ENCODE data around the gene DNHD1. TPM values are rescaled to one million over a fixed set of nuclear protein-coding genes. Genes with fewer than 3 reads are reported as not detected.

Gene DNHD1
- total RNA-seq, 1 donor from 2014 or later, result 26.1 TPM

GRCh38 chr11:6523253-6523652 is 26.2 kb downstream of the DNHD1 start:
- intact Hi-C loops (cut with micrococcal nuclease), result no loop called here

- intact Hi-C loops (cut with micrococcal nuclease), result loop anchor here (2.0 kb wide), 1 partner anchor 46 kb away; the partner anchor contains the start of genes ARFIP2 and TIMM10B
These were observed 29.5 kb downstream of the DNHD1 start for GRCh38 chr11:6526411-6527135.

GRCh38 chr11:6529266-6529665 is 32.2 kb downstream of the DNHD1 start:
- intact Hi-C loops (cut with micrococcal nuclease), result no loop called here

- intact Hi-C loops (cut with micrococcal nuclease), result loop anchor here (1.0 kb wide), 7 partner anchors 72 to 226 kb away; partner anchors contain the start of genes ILK, MRPL17, RRP8 and TAF10
These were observed 33.8 kb downstream of the DNHD1 start for GRCh38 chr11:6530848-6531247.

- intact Hi-C loops (cut with micrococcal nuclease), result loop anchor here (1.0 kb wide), 7 partner anchors 72 to 226 kb away; partner anchors contain the start of genes ILK, MRPL17, RRP8 and TAF10
These were observed 34.2 kb downstream of the DNHD1 start for GRCh38 chr11:6531267-6531752.

GRCh38 chr11:6538456-6538855 is 41.4 kb downstream of the DNHD1 start:
- intact Hi-C loops (cut with micrococcal nuclease), result no loop called here

GRCh38 chr11:6538945-6539344 is 41.9 kb downstream of the DNHD1 start:
- intact Hi-C loops (cut with micrococcal nuclease), result no loop called here

GRCh38 chr11:6539748-6540268 is 42.7 kb downstream of the DNHD1 start:
- intact Hi-C loops (cut with micrococcal nuclease), result no loop called here

GRCh38 chr11:6541356-6541755 is 44.3 kb downstream of the DNHD1 start:
- intact Hi-C loops (cut with micrococcal nuclease), result no loop called here

GRCh38 chr11:6542727-6543126 is 45.6 kb downstream of the DNHD1 start:
- intact Hi-C loops (cut with micrococcal nuclease), result no loop called here

- intact Hi-C loops (cut with micrococcal nuclease), result no loop called here
These were observed 48.1 kb downstream of the DNHD1 start for GRCh38 chr11:6544921-6545850.

GRCh38 chr11:6545917-6546605 is 49.0 kb downstream of the DNHD1 start:
- intact Hi-C loops (cut with micrococcal nuclease), result no loop called here

GRCh38 chr11:6546735-6547134 is 49.7 kb downstream of the DNHD1 start:
- intact Hi-C loops (cut with micrococcal nuclease), result no loop called here

- intact Hi-C loops (cut with micrococcal nuclease), result no loop called here
These were observed 50.1 kb downstream of the DNHD1 start for GRCh38 chr11:6547177-6547576.

- intact Hi-C loops (cut with micrococcal nuclease), result no loop called here
These were observed 51.0 kb downstream of the DNHD1 start for GRCh38 chr11:6548121-6548520.

- intact Hi-C loops (cut with micrococcal nuclease), result no loop called here
These were observed 51.6 kb downstream of the DNHD1 start for GRCh38 chr11:6548641-6549040.

GRCh38 chr11:6553634-6554033 is 56.6 kb downstream of the DNHD1 start:
- intact Hi-C loops (cut with micrococcal nuclease), result no loop called here

- intact Hi-C loops (cut with micrococcal nuclease), result no loop called here
These were observed 58.0 kb downstream of the DNHD1 start for GRCh38 chr11:6554828-6555706.

GRCh38 chr11:6556139-6556949 is 59.3 kb downstream of the DNHD1 start:
- intact Hi-C loops (cut with micrococcal nuclease), result no loop called here
